ENCODE data around the gene MRPL47.
"Not testable (repeated sequence)": the region's sequence is repeated elsewhere in the genome, so short reads cannot be mapped to it uniquely, and the experiment has no call there.

Gene MRPL47

DNA sequence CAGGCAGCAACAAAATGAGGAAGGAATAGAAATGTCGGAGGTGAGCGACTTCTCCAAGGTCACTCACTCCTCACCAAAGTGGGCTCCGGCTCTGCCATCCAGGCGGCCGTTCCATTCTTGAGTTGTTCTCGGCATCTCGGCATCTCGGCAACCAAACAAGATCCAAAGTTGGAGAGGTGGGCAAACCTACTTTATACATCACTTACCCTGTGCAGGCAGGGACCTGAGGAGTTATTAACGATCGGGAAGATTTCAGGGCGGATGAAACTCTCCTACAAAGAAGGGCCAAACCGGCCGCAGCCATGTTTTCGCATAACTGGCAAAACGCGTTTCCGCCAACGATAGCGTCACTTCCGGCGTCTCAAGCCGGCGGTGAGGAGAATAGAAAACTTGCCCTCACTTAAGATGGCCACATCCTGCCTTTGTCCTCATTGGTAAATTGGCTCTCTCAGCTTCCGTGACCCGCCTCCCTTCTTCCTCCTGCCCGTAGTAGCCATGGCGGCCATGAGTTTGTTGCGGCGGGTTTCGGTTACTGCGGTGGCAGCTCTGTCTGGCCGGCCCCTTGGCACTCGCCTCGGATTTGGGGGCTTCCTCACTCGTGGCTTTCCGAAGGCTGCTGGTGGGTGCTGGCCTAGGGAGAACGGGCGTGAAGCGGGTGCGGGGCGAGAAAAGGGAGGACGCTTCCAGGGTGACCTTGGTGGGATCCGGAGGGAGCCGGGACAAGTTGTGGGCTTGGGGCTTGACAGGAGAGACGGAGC lies at the start of gene MRPL47, which contains the start of gene NDUFB5:
Gene MRPL47, minus strand, starts transcription at position 318 of the 758 bp plus-strand sequence. Its CDS starts 14 bp downstream, at position 304.
Gene NDUFB5, plus strand, starts transcription at position 474 of the 758 bp plus-strand sequence. Its CDS starts 22 bp downstream, at position 496.
- DNase-seq (ENCODE audit: low read depth in 2 of 2), result peak; percentile 70 to 73

DNA sequence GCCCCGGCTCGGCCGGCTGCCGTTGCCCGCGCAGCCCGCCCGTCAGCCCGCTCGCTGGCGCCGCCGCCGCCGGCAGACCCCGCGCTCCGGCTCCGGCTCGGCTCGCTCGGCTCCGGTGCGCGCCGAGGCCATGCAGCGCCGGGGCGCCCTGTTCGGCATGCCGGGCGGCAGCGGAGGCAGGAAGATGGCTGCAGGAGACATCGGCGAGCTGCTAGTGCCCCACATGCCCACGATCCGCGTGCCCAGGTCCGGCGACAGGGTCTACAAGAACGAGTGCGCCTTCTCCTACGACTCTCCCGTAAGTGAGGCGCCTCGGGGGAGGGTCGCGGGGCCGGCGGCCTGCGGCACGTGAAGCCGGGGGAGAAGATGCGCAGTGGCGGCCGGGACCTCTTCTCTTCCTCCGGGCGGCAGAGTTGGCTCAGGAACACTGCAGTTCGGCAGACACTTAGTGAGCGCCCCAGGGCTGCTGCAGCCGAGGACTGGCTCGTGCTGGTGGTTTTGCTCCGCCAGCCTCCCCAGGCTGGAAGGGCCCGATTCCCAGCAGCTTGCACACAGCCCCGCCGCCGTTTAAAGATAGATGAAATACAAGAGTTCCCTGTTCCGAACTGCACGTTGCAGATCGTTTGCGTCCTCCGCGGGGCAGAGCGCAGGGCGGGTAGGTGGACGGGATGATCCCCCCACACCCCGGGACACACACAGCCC lies 48.8 kb upstream of the MRPL47 start:
- peak; percentile 9 to 36 for DNase-seq (ENCODE audit: low read depth in 2 of 2)

- DNase-seq (ENCODE audit: low read depth in 2 of 2), result peak; percentile 8 to 26
These were observed 48.1 kb upstream of the MRPL47 start, which contains the start of gene USP13 for GRCh38 chr3:179652447-179653095. USP13 (plus strand) TSS chr3:179653040; CDS start chr3:179653226, 186 bp downstream.

DNA sequence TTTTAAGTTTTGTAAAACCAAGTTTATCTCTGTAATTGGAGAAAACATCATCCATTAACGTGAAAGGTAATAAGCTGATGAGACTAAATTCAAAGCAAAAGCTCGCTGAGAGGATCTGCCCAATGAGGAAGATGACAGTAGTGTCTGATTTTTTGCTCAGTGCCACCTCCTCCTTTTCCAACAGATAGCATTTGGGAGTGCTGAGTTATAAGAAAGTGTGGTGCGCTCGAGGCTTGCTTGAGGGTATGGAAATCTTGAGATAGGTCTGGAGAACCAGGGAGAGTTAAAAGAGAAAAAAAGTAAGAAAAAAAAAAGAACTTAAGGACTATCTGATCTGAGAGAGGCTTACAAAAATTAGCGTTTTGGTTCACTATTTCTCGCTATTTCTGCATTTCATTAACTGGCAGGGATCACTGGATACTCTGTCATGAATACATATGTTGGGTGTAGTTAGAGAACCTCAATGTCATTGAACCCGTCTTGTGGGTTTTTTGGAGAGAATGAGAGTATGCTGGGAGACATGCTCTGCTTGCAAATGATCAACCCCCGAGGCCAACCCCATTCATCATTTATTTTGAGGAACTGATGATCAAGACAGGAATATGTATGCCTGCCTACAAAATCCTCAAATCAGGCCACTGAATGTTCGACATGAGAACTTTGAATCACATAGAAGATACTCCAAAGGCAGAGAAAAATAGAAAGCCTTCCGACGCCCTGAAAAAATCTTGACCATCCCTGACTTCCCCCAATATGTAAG lies 47.4 kb upstream of the MRPL47 start:
- DNase-seq (ENCODE audit: low read depth in 2 of 2), result no peak

- no peak for DNase-seq (ENCODE audit: low read depth in 2 of 2)
These were observed 41.7 kb upstream of the MRPL47 start for GRCh38 chr3:179646177-179646576.

DNA sequence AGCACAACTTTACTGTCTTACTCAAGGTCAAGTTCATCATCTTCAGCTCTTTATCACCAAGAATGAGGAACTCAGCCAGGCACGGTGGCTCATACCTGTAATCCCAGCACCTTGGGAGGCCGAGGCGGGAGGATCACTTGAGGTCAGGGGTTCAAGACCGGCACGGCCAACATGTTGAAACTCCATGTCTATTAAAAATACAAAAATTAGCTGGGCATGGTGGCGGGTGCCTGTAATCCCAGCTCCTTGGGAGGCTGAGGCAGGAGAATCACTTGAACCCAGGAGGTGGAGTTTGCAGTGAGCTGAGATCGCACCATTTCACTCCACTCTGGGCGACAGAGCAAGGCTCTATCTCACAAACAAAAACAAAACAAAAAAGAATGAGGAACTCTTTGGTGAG lies 39.4 kb upstream of the MRPL47 start:
- DNase-seq (ENCODE audit: low read depth in 2 of 2), result not testable (repeated sequence)

GRCh38 chr3:179642871-179643270 lies 38.4 kb upstream of the MRPL47 start:
- no peak for DNase-seq (ENCODE audit: low read depth in 2 of 2)

DNA sequence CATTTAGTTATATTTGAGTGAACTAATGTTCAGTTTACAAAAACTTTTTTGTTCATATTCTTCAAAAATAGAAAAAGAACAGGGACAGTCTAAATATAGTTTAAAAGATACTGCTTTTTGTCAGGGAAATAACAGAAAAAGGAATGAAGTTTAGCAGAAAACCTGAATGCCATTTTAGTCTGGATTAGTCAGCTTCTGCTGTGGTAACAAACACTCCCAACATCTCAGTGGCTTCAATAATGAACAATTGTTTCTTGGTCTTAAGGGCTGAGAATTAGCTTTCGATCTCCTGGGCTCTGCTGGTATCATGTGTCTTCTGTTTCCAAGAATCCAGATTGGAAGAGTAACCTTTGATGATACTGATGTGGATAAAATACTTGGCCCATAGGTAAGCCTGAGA lies 36.0 kb upstream of the MRPL47 start:
- no peak for DNase-seq (ENCODE audit: low read depth in 2 of 2)

DNA sequence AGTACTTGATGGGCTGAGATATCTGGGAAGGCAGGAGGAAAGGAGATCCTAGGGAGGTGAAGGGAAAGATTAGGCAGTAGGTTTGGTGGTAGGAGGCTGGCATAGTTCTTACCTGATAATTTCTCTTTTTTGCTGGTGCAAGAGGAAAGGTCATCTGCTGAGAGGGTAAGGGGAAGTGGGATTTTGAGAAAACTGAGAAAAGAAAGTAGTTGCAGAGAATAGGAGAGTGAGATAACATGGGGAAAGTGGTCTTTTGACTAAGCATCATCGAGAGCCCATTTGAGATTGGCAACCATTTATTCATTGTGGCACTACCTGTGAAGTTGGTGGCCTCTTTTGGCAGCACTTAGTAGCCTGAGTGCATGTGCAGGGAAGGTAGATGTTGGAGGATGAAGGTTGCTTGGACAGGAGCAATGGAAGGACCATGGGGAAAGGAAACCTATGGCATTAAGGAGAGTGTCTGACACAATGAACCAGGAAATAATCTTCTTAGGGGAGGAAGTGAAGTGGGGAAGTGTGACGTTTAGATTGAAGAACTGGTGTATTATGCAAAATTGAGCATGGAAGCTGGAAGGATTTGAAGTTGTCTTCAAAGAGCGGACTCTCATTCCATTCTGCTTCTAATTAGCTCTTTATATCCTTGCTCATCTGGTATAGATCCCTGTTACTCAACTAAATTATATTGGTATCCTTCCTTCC lies 26.5 kb upstream of the MRPL47 start:
- DNase-seq (ENCODE audit: low read depth in 2 of 2), result no peak

DNA sequence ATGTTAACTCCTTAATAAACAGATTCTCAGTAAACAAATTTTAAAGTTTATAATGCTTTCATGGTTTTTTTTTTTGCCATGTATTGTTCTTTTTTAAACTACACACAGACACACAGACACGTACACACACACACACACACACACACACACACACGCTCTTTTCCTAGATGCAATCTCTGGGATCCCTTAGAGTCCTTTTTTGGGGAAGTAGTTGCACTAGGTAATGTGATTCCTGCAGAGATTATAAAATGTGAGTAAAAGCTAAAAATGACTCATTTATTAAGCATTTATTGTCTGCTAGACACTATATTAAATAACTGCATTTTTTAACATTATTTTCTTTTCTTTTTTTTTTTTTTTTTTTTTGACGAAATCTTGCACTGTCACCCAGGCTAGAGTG lies 20.0 kb upstream of the MRPL47 start:
- DNase-seq (ENCODE audit: low read depth in 2 of 2), result no peak

GRCh38 chr3:179622023-179622422 lies 17.6 kb upstream of the MRPL47 start:
- DNase-seq (ENCODE audit: low read depth in 2 of 2), result no peak

- no peak for DNase-seq (ENCODE audit: low read depth in 2 of 2)
These were observed 11.2 kb upstream of the MRPL47 start for GRCh38 chr3:179615458-179616173.

DNA sequence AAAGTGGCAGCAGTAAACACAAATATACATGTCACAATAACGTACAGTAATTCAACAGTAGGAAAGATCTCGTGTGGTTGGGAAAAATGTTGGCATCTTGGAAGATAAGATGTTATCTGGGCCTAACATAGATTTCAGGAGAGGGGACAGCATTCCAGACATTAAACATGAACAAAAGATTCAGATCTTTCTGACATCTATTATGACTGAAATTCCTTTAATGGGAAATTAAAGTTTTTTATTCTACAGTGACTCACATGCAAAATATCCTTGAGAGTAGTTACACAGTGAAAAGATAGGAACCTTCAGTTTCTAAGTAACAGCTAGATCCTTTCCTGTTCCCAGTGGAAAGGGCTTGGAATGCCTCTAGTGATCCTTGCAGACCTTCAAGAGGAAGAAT lies 9.4 kb upstream of the MRPL47 start:
- no peak for DNase-seq (ENCODE audit: low read depth in 2 of 2)

DNA sequence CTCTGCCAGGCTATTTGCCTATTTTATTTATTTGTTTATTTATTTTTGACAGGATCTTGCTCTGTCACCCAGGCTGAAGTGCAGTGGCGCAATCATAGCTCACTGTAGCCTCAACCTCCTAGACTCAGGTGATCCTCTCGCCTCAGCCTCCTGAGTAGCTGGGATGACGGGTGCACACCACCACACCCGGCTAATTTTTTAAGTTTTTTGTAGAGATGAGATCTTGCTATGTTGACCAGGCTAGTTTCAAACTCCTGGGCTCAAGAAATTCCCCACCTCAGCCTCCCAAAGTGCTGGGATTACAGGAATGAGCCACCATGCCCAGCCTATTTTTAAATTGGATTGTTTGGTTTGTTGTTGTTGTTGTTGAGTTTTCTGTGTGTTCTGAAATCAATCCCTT lies 5.6 kb upstream of the MRPL47 start:
- no peak for DNase-seq (ENCODE audit: low read depth in 2 of 2)

DNA sequence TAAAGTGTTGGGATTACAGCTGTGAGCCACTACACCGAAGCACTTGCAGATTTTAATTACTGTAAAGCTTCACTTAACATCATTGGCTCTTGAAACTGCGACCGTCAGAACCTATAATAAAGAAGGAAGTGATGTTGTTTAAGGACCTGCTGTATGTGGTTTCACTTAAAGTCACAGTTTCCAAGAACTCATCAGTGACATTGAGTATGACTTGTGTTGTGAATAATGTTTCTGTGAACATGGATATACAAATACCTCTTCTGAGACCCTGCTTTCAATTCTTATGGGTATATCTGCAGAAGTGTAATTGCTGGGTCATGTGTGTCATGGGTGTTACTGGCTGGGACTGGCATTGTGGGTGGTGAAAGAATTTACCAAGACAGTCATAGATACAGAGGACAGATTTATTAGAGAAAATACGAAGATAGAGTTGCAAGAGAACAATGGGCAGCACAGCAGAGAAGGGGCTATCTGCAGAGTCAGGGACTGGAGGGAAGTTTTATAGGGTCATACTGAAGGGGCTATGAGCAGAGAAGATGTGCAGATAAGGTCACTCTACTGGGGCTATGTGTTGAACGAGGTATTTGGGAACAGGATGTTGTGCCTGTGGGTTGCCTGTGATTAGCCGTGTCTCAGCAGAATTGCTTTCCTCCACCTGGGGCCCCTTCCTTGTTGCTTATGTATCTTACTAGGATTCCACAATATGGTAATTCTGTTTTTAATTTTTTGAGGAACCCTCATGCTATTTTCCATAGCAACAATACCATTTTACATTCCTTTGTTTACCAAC lies 4.7 kb upstream of the MRPL47 start:
- DNase-seq (ENCODE audit: low read depth in 2 of 2), result no peak

GRCh38 chr3:179606534-179607085 lies 2.2 kb upstream of the MRPL47 start:
- no peak for DNase-seq (ENCODE audit: low read depth in 2 of 2)

DNA sequence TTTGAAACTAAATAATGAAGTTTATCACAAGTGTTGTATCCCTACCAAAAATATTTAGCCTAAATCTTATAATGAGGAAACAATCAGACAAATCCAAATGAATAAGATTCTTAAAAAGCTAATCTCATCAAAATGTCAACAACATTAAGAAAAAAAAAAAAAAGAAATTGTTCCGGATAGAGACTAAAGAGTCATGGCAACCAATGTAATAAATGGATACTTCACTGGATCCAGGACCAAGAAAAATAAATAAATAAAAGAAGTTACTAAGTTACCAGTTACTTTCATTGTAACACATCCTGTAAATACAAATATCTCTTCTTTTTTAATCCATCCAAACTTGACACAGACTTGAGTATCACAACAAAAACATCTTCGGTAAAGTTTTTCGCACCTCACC lies 607 bp downstream of the MRPL47 start:
- DNase-seq (ENCODE audit: low read depth in 2 of 2), result no peak

DNA sequence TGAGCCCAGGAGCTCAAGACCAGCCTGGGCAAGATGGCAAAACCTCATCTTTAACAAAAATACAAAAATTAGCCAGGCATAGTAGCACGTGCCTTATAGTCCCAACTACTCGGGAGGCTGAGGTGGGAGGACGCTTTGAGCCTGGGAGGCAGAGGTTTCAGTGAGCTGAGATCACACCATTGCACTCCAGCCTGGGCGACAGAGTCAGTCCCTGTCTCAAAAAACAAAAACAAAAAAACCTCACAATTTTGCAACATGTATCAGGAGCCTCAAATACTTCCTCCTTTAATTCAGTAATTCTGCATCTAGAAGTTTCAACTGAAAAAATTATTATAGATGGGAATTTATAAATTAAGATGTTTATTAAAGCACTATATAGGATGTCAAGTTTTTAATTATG lies 1.1 kb downstream of the MRPL47 start:
- DNase-seq (ENCODE audit: low read depth in 2 of 2), result no peak

DNA sequence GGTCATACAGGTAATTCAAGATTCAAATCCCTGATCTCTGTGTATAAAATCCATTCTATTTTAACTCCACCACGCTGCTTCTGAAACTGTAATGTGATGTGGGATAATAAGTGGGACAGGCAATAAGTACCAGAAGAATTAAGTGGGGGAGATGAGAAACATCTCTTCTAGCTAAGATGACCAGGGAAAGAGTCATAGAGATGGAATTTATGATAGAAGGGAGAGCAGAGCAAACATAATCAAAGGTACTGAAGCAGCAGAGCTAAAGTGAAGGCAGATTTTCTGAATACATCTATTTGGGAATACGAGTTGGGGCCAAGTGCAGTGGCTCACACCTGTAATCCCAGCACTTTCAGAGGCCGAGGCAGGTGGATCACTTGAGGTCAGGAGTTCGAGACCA lies 4.9 kb downstream of the MRPL47 start:
- no peak for DNase-seq (ENCODE audit: low read depth in 2 of 2)
